Measurements from ENCODE around the gene PEG3. TPM values are rescaled to one million over a fixed set of nuclear protein-coding genes. Genes with fewer than 3 reads are reported as not detected.

The PEG3 gene
- total RNA-seq, 4 donors from 2014 or later = 0.71 to 1.3 (median 0.84) TPM

- no peaks in the 10 kb centered on the region for H3K27me3 ChIP-seq
- TF ChIP-seq CTCF (IDR thresholded peaks at IDR 0.05 in 4 of 5, conservative IDR thresholded peaks at IDR 0.05 in 1 of 5) = no peak
- TF ChIP-seq POLR2A (IDR thresholded peaks at IDR 0.05) = no peak
- H3K36me3 ChIP-seq = no peaks in the 10 kb centered on the region
- H3K4me1 ChIP-seq = no peaks in the 10 kb centered on the region
- H3K4me3 ChIP-seq = no peak overlapping the region
- no peaks in the 10 kb centered on the region for H3K9me3 ChIP-seq
- H3K27ac ChIP-seq = no peak overlapping the region
- intact Hi-C loops (cut with DNase I; ENCODE audit: low total_unique reads) = no loop called here
- in situ Hi-C loops (cut with MboI; ENCODE audit: low sequenced_read_pairs in 4 of 4) = no loop called here
- DNase-seq (no peak), ATAC-seq (no peak)
These were observed 12.8 kb downstream of the PEG3 start for GRCh38 chr19:56827708-56828107.

- H3K4me3 ChIP-seq = no peak overlapping the region
- H3K9me3 ChIP-seq = no peaks in the 10 kb centered on the region
- no peak for ATAC-seq
- intact Hi-C loops (cut with DNase I; ENCODE audit: low total_unique reads) (no loop called here), in situ Hi-C loops (cut with MboI; ENCODE audit: low sequenced_read_pairs in 4 of 4) (no loop called here)
- no peaks in the 10 kb centered on the region for H3K36me3 ChIP-seq
- H3K27ac ChIP-seq = no peak overlapping the region
- no peak for DNase-seq
- no peak for TF ChIP-seq POLR2A (IDR thresholded peaks at IDR 0.05)
- no peak for TF ChIP-seq CTCF (IDR thresholded peaks at IDR 0.05 in 4 of 5, conservative IDR thresholded peaks at IDR 0.05 in 1 of 5)
- no peaks in the 10 kb centered on the region for H3K27me3 ChIP-seq
- H3K4me1 ChIP-seq = no peaks in the 10 kb centered on the region
These were observed 16.6 kb downstream of the PEG3 start for GRCh38 chr19:56823956-56824355.

- Histone ChIP-seq H3K4me1 (no peaks in the 10 kb centered on the region), H3K27ac (no peak overlapping the region), H3K9me3 (no peaks in the 10 kb centered on the region), H3K27me3 (no peaks in the 10 kb centered on the region), H3K4me3 (no peak overlapping the region), H3K36me3 (no peaks in the 10 kb centered on the region)
- in situ Hi-C loops (cut with MboI; ENCODE audit: low sequenced_read_pairs in 4 of 4) = no loop called here
- no peak for DNase-seq
- TF ChIP-seq CTCF (IDR thresholded peaks at IDR 0.05 in 4 of 5, conservative IDR thresholded peaks at IDR 0.05 in 1 of 5) = no peak
- TF ChIP-seq POLR2A (IDR thresholded peaks at IDR 0.05) = no peak
- intact Hi-C loops (cut with DNase I; ENCODE audit: low total_unique reads) = no loop called here
- no peak for ATAC-seq
These were observed 17.1 kb downstream of the PEG3 start for GRCh38 chr19:56823417-56823816.

GRCh38 chr19:56822755-56823154 is 17.8 kb downstream of the PEG3 start:
- DNase-seq = no peak
- Histone ChIP-seq H3K9me3 (no peaks in the 10 kb centered on the region), H3K27ac (no peak overlapping the region), H3K36me3 (no peaks in the 10 kb centered on the region), H3K27me3 (no peaks in the 10 kb centered on the region), H3K4me3 (no peak overlapping the region), H3K4me1 (no peaks in the 10 kb centered on the region)
- intact Hi-C loops (cut with DNase I; ENCODE audit: low total_unique reads) (no loop called here), in situ Hi-C loops (cut with MboI; ENCODE audit: low sequenced_read_pairs in 4 of 4) (no loop called here)
- ATAC-seq = no peak
- TF ChIP-seq POLR2A (IDR thresholded peaks at IDR 0.05) = no peak
- TF ChIP-seq CTCF (IDR thresholded peaks at IDR 0.05 in 4 of 5, conservative IDR thresholded peaks at IDR 0.05 in 1 of 5) = no peak

- DNase-seq (no peak), ATAC-seq (no peak)
- no peak overlapping the region for H3K4me3 ChIP-seq
- TF ChIP-seq POLR2A (IDR thresholded peaks at IDR 0.05) (no peak), CTCF (IDR thresholded peaks at IDR 0.05 in 4 of 5, conservative IDR thresholded peaks at IDR 0.05 in 1 of 5) (no peak)
- intact Hi-C loops (cut with DNase I; ENCODE audit: low total_unique reads) (no loop called here), in situ Hi-C loops (cut with MboI; ENCODE audit: low sequenced_read_pairs in 4 of 4) (no loop called here)
- no peaks in the 10 kb centered on the region for H3K4me1 ChIP-seq
- H3K36me3 ChIP-seq = no peaks in the 10 kb centered on the region
- H3K27me3 ChIP-seq = no peaks in the 10 kb centered on the region
- H3K9me3 ChIP-seq = no peaks in the 10 kb centered on the region
- no peak overlapping the region for H3K27ac ChIP-seq
These were observed 18.9 kb downstream of the PEG3 start for GRCh38 chr19:56821675-56822074.
